ENCODE data around the gene DGKZ.

- TF ChIP-seq CTCF (IDR thresholded peaks at IDR 0.05 in 8 of 11, conservative IDR thresholded peaks at IDR 0.05 in 3 of 11) (no peak), POLR2A (IDR thresholded peaks at IDR 0.05) (no peak), POLR2AphosphoS5 (IDR thresholded peaks at IDR 0.05) (peak in 1 of 3 donors; percentile 0)
These were observed 38.1 kb downstream of the DGKZ start for GRCh38 chr11:46385169-46386004.
